GM15510 (cell line): ENCODE results near the gene CNOT3.

ENCODE experiments used
- POLR2A ChIP-seq: IDR thresholded peaks from 3 replicates; pipeline ENCODE4 v1.6.1; 2011; ENCODE audit warnings: borderline replicate concordance; ENCODE audit not compliant: insufficient read length; ENCODE audit errors: extremely low read depth

CNOT3 gene

GRCh38 chr19:54168174-54168917 is 30.8 kb downstream of the CNOT3 start:
- TF ChIP-seq POLR2A, result no peak

DNA sequence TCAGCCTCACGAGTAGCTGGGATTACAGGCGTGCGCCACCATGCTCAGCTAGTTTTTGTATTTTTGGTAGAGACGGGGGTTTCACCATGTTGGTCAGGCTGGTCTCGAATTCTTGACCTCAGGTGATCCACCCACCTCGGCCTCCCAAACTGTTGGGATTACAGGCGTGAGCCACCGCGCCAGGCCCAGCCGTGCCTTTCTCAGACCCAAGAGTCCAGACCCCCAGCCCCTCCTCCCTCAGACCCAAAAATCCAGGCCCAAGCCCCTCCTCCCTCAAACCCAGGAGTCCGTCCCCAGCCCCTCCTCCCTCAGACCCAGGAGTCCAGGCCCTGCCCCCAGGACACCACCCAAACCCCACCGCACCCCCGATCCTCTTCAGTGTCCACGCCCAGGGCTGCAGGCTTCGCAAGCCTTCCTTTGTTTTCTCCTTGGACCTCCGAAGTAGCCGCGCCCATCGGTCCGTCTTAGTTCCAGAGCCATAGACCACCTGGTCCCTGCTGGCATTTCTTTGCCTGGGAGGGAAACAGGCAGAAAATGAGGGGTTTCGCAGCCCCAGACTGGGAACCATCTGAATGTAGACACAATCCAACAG is 31.7 kb downstream of the CNOT3 start:
- TF ChIP-seq POLR2A, result no peak

DNA sequence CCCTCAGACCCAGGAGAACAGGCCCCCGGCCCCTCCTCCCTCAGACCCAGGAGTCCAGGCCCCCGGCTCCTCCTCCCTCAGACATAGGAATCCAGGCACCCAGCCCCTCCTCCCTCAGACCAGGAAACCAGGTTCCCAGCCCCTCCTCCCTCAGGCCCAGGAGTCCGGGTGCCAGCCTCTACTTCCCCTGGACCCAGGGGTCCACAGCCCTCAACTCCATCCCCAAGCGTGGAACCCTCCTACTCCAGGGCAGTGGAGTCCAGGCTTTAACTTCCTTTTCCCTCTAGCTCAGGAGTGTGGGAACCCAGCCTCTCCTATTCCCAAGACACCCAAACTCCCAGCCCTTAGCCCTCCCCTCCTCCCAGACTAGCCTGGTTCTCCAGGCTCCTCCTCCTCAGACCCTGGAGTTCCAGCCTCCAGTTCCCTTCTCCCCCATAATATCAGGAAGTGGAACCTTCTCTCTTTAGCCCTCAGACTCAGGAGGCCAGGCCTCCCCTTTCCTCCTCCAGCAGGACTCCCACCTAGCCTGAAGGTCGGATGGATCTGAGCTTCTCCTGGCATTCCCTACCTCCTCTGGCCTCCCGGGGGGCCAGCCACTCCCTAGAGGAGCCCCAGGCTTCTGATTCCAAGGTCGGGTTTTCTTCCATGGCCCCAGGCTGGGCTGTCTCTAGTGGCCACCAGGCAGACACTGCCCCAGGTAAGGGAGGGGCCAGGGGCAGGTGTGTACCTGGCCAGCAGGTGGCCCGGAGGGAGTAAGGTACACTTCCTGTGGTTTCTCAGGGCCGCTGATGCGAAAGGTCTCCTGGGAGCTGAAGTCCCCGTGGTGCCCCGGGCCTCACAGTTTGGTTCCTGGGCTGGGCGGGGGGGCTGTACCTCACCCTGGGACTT is 35.2 kb downstream of the CNOT3 start, which contains the start of gene TMC4:
TMC4 (minus strand) TSS at position 690 of the 888 bp plus-strand sequence; CDS start at position 647, 43 bp downstream.
- no peak for TF ChIP-seq POLR2A

- no peak for TF ChIP-seq POLR2A
Observed at GRCh38 chr19:54173359-54173699, 35.8 kb downstream of the CNOT3 start.

- TF ChIP-seq POLR2A, result no peak
Observed at GRCh38 chr19:54173951-54174834, 36.6 kb downstream of the CNOT3 start.

- no peak for TF ChIP-seq POLR2A
Observed at GRCh38 chr19:54178581-54179261, 41.2 kb downstream of the CNOT3 start.

GRCh38 chr19:54179262-54179852 is 41.8 kb downstream of the CNOT3 start:
- TF ChIP-seq POLR2A, result no peak

DNA sequence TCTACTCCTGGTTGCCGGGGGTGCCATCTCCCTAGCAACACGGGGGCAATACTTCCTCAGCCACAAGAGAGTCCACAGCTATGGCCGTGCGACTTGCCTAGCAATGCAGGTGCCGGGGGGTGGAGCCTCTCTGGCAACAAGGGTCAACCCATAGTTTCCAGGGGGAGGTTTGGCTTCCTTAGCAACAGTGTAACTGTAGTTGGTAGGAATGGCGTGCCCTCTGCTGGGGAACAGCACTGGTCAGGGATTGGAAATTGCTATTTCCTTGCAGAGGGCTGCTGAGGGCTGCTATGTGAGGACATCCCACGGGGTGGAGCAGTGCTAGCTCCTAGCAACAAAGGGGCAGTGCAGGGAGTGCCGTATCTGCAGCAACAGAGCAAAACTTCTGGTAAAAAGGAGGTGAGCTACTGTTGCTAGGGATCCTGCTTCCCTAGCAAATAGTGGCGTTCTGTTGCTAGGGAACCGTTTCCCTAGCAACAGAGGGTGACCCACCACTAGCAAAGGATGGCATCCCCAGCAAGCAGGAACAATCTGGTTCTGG is 42.4 kb downstream of the CNOT3 start:
- no peak for TF ChIP-seq POLR2A

DNA sequence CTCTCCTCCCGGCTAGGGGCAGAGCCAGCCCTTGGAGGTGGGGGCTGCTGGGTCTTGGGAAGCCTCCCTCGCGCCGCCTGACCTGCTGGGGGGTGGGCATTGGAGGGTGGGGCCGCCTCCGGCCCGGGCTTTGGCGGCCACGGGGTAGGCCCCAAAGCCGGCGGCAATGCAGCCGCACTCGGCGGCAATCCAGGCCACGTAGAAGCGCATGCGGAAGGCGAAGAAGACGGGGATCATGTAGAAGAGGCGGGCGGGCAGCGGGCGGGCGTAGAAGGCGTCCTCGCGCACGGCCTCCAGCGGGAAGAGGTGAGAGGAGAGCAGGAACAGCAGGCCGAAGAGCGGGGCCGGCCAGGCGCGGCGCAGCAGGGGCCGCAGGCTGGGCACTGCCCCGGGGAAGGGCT is 43.1 kb downstream of the CNOT3 start:
- no peak for TF ChIP-seq POLR2A

- TF ChIP-seq POLR2A, result no peak
Observed at GRCh38 chr19:54183431-54183830, 45.9 kb downstream of the CNOT3 start.

DNA sequence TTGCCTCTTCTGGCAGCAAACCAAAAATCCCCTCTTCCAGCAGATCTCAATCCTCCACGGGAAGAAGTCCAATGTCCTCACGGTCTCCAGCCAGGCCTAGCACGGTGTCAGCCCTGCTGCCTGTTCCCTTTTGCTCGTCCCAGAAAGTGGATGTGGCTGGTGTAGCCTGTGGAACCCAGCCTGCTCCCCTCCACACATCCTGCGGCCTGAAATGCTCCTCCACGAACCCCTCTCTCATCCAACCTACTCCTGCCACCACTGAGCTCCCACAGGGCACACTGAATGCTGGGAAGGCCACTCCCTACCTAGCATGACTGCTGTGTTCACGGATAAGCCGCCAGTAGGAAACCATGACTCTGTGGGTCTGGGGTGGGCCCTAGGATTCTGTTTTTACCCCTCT is 48.8 kb downstream of the CNOT3 start:
- no peak for TF ChIP-seq POLR2A

GRCh38 chr19:54186934-54187381 is 49.4 kb downstream of the CNOT3 start:
- TF ChIP-seq POLR2A, result no peak

DNA sequence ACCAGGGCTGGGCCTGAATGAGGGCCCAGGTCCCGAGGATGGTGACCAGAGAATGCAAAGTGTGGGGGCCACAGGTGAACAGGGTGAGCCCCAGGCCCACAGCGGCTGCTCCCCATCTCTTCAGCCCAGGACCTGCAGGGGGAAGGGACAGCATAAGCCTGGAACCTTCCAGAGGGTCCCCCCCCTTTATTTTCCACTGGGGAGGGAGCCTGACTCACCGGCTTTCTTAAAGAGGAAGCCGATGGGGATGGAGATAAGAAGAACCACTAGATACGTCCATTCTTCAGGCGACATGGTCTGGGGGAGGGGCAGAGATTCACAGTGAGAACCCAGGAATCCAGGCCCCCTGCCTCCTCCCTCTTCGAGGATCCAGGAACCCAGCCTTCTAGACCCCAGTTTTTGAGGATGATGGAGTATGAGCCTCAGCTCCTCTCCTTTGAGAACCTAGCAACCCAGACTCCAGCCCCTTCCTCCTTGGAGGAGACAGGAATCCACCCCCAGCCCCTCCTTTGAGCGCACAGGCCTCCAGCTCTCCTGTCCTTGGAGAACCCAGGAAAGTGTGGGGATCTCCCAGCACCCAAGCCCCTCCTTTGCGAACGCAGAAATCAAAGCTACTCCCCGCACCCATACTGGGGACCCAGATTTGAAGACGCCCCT is 50.8 kb downstream of the CNOT3 start:
- TF ChIP-seq POLR2A, result no peak
